HG02852 (cell line): ENCODE results near the gene MATK.

Source experiments
- ATAC-seq: cut with Tn5 transposase; IDR thresholded peaks from one replicate; pipeline ENCODE4 v1.9.1; 2021; ENCODE audit warnings: mild to moderate bottlenecking, moderate library complexity; ENCODE audit not compliant: unreplicated experiment

MATK gene

DNA sequence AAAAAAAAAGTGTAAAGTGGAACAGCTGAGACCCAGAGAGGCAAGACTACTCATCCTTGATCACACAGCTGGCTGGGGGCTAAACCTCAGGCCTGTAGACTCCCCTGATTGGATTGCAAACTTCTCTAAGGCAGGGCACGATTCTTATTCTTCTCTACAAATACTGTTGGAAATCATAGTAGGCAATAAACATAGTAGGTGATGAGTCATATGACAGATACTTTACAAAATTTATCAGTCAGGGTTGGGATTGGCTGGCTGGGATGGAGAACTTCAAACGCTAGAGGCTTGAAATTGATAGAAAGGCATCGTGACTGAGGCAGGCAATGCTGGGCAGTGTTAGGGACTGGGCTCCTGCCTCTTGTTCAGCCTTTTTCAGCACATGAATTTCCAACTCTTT lies 5.9 kb upstream of the MATK start:
- ATAC-seq, result no peak

GRCh38 chr19:3790941-3791340 lies 4.8 kb upstream of the MATK start:
- no peak for ATAC-seq

GRCh38 chr19:3790209-3790734 lies 4.1 kb upstream of the MATK start:
- no peak for ATAC-seq

GRCh38 chr19:3788996-3789778 lies 3.0 kb upstream of the MATK start:
- ATAC-seq, result no peak

- no peak for ATAC-seq
These were observed 687 bp downstream of the MATK start for GRCh38 chr19:3785451-3785937.

- no peak for ATAC-seq
These were observed 1.4 kb downstream of the MATK start for GRCh38 chr19:3784607-3785450.

DNA sequence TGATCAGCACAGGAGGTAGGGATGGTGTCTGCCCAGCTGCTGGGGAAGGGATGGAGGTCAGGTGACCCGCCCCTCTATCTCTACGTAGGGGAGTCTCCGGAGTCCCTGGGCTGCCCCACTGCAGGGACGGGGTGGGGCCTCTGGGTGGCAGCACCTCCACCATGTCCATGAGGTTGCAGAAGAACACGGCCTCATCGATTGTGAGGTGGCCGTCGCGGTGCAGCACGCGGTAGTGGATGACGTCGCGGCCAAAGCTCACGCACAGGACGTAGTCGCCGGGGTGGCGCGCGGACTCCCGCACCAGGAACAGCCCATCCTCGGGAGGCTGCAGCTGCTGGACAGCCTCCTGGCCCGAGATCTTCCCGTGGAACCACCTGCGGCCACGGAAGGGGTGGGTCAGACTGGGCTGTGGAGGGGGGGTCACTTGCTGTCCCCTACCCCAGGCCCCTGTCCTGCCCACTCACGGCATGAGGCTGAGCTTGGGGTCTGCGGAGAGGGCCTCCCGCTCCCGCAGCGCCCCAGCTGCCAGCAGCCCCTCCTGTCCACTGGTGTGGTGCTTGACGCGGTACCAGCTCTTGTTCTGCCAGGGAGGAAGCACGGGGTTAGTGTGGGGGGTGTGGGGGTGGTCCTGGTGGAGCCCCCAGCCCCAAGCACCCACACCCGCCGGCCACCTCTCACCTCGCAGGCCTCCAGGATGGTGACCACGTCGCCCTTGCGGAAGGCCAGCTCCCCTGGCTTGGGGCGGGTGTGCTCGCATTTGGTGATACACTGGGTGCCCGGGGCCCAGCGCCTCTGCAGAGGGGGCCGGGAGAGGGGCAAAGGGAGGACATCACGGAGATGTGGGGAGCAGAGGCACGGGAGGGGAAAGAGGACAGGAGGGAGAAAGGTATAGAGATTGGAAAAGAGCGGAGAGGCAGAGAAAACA lies 2.3 kb downstream of the MATK start:
- ATAC-seq, result no peak

- no peak for ATAC-seq
These were observed 3.3 kb downstream of the MATK start for GRCh38 chr19:3782903-3783302.

- ATAC-seq, result no peak
These were observed 3.9 kb downstream of the MATK start for GRCh38 chr19:3782330-3782729.

- no peak for ATAC-seq
These were observed 4.6 kb downstream of the MATK start for GRCh38 chr19:3781603-3782002.

DNA sequence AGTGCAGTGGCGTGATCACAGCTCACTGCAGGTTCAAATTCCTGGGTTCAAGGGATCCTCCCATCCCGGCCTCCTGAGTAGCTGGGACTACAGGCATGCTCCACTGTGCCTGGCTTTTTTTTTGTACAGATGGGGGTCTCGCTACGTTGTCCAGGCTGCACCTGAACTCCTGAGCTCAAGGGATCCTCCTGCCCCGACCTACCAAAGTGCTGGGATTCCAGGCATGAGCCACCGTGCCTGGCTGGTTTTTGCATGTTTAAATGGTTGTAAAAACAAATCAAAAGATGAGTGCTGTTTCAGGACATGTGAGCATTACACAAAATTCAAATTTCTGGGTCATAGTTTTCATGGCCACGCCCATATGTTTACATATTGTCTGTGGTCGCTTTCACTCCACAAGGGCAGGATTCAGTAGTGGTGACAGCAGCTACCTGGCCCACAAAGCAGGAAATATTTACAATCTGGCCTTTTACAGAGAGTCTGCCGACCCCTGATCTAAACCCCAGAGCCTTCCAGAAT lies 5.3 kb downstream of the MATK start:
- no peak for ATAC-seq

GRCh38 chr19:3778899-3779723 lies 7.1 kb downstream of the MATK start:
- ATAC-seq, result no peak

DNA sequence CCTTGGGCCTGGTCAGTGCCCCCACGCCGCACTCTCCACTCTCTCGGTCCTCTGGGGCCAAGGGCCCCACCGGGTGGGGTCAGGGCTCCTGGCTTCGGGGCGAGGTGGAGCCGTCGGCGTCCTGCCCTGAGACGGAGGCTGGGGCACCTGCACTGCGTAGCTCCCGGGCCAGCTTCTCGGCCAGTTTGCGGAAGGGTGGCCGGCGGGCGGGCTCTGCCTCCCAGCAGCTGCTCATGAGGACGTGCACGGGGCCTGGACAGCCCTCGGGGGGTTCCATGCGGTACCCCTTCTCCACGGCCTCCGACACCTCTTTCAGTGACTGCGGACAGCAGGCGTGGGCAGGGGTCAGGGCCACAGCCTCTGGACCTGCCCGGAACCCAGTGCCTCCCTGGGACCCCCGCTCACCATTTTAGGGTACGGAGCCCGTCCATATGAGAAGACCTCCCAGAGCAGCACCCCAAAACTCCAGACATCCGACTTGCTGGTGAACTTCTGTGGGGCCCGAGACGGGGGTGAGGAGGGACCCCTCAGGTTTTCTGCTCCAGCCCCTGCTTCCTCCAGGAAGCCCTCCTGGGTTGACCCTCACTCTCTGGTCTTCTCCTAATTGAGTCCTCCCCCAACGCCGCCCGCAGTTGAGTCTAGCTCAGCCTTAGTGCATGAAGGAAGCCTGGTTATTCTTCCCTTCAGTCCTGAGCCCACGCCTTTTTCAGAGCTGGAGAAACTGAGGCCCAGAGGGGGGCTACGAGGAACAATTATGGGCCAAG lies 7.9 kb downstream of the MATK start:
- no peak for ATAC-seq

DNA sequence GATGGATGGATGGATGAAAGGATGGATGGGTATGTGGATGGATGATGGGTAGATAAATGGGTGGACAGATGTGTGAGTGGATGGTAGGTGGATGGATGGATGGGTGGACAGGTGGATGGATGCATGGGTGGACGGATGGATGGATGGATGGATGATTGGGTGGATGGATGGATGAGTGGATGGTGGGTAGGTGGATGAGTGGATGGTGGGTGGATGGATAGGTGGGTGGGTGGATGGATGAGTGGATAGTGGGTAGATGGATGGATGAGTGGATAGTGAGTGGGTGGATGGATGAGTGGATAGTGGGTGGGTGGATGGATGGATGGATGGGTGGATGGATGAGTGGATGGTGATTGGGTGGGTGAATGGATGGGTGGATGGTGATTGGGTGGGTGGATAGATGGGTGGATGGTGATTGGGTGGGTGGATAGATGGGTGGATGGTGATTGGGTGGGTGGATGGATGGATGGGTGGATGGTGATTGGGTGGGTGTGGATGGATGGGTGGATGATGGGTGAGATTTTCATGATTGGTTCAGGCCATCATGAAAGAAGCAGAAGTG lies 9.6 kb downstream of the MATK start:
- no peak for ATAC-seq

- ATAC-seq, result no peak
These were observed 10.3 kb downstream of the MATK start for GRCh38 chr19:3775831-3776230.

- no peak for ATAC-seq
These were observed 10.8 kb downstream of the MATK start for GRCh38 chr19:3775374-3775711.

DNA sequence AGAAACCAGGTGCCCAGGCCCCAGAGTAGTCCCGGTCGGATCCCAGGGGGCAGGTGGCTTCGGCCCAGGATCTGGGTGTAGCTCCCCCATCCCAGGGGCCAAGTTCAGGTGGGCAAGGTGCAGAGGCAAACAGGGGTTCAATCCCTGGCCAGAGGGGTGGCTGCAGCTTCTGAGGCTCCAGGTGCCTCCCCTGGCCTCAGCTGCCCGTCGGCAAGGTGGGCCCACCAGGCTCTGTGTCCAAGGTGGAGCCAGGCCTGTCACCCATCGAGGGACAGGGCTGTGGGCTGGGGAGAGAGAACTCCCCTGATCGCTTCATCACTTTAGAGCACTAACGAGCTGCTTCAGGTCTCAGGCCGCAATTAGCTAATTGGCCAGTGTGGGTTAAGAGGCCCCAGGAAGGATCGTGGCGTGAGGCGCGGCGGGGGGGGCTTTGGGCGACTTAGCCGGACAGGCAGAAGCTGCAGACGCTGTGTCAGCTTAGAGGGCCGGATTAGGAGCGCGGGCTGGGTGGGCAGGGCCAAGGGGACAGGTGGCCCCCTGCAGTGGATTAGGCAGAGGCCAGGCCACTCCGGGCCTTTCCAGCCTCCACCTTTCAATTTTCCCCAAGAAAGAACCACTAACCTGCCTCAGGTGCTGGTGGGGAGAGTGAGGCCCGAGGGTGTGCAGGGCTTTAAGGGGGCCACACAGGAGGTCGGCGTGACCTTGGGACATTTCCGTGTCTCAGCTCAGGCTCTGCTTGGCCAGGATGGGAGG lies 11.4 kb downstream of the MATK start:
- ATAC-seq, result no peak
